ENCODE data around the gene SLC6A11. TPM values are rescaled to one million over a fixed set of nuclear protein-coding genes. Genes with fewer than 3 reads are reported as not detected.

The SLC6A11 gene
- total RNA-seq, 1 donor from 2014 or later: 1.4 TPM

GRCh38 chr3:10824468-10824867 is 8.4 kb downstream of the SLC6A11 start:
- no peak for DNase-seq (ENCODE audit: low spot score)
- intact Hi-C loops (cut with DNase I): no loop called here
- no peak for ATAC-seq

GRCh38 chr3:10833855-10834414 is 17.9 kb downstream of the SLC6A11 start:
- intact Hi-C loops (cut with DNase I): no loop called here
- no peak for ATAC-seq

GRCh38 chr3:10834951-10835350 is 18.9 kb downstream of the SLC6A11 start:
- intact Hi-C loops (cut with DNase I): no loop called here
- no peak for DNase-seq (ENCODE audit: low spot score)
- no peak for ATAC-seq

More at GRCh38 chr3:10833855-10834414, 17.9 kb downstream of the SLC6A11 start:
- DNase-seq (ENCODE audit: low spot score): no peak

GRCh38 chr3:10835406-10835805 is 19.4 kb downstream of the SLC6A11 start:
- intact Hi-C loops (cut with DNase I): no loop called here
- DNase-seq (ENCODE audit: low spot score) (no peak), ATAC-seq (no peak)

- DNase-seq (ENCODE audit: low spot score): no peak
- no peak for ATAC-seq
- intact Hi-C loops (cut with DNase I): no loop called here
These were observed 20.6 kb downstream of the SLC6A11 start for GRCh38 chr3:10836676-10837075.

- intact Hi-C loops (cut with DNase I): no loop called here
- no peak for DNase-seq (ENCODE audit: low spot score)
- no peak for ATAC-seq
These were observed 21.8 kb downstream of the SLC6A11 start for GRCh38 chr3:10837849-10838248.

- intact Hi-C loops (cut with DNase I): no loop called here
- ATAC-seq: no peak
- DNase-seq (ENCODE audit: low spot score): no peak
These were observed 23.1 kb downstream of the SLC6A11 start for GRCh38 chr3:10839167-10839566.

GRCh38 chr3:10841100-10841499 is 25.1 kb downstream of the SLC6A11 start:
- ATAC-seq (peak; percentile 31), DNase-seq (ENCODE audit: low spot score) (no peak)
- intact Hi-C loops (cut with DNase I): no loop called here

- DNase-seq (ENCODE audit: low spot score): no peak
- intact Hi-C loops (cut with DNase I): no loop called here
- ATAC-seq: no peak
These were observed 27.4 kb downstream of the SLC6A11 start for GRCh38 chr3:10843378-10843777.

- DNase-seq (ENCODE audit: low spot score) (no peak), ATAC-seq (peak; percentile 37)
- intact Hi-C loops (cut with DNase I): no loop called here
These were observed 29.2 kb downstream of the SLC6A11 start for GRCh38 chr3:10845001-10845761.

GRCh38 chr3:10845839-10846656 is 30.0 kb downstream of the SLC6A11 start:
- ATAC-seq (peak; percentile 67), DNase-seq (ENCODE audit: low spot score) (no peak)
- intact Hi-C loops (cut with DNase I): no loop called here

- no peak for DNase-seq (ENCODE audit: low spot score)
- ATAC-seq: no peak
- intact Hi-C loops (cut with DNase I): no loop called here
These were observed 30.6 kb downstream of the SLC6A11 start for GRCh38 chr3:10846657-10846975.

GRCh38 chr3:10848261-10848660 is 32.2 kb downstream of the SLC6A11 start:
- no peak for DNase-seq (ENCODE audit: low spot score)
- intact Hi-C loops (cut with DNase I): no loop called here
- ATAC-seq: no peak

- ATAC-seq (no peak), DNase-seq (ENCODE audit: low spot score) (no peak)
- intact Hi-C loops (cut with DNase I): no loop called here
These were observed 36.2 kb downstream of the SLC6A11 start for GRCh38 chr3:10852066-10852808.

- intact Hi-C loops (cut with DNase I): no loop called here
- no peak for ATAC-seq
- no peak for DNase-seq (ENCODE audit: low spot score)
These were observed 39.2 kb downstream of the SLC6A11 start for GRCh38 chr3:10855083-10855870.

GRCh38 chr3:10855871-10856662 is 40.0 kb downstream of the SLC6A11 start:
- intact Hi-C loops (cut with DNase I): no loop called here
- ATAC-seq (no peak), DNase-seq (ENCODE audit: low spot score) (no peak)

GRCh38 chr3:10857235-10857634 is 41.2 kb downstream of the SLC6A11 start:
- intact Hi-C loops (cut with DNase I): no loop called here
- no peak for DNase-seq (ENCODE audit: low spot score)
- no peak for ATAC-seq

GRCh38 chr3:10858091-10858490 is 42.1 kb downstream of the SLC6A11 start:
- no peak for ATAC-seq
- intact Hi-C loops (cut with DNase I): no loop called here

More at GRCh38 chr3:10858091-10858490, 42.1 kb downstream of the SLC6A11 start:
- DNase-seq (ENCODE audit: low spot score): no peak

All from sciatic nerve (tissue), 2 donors.